ENCODE measurements around the gene LAMA2. TPM values are rescaled to one million over a fixed set of nuclear protein-coding genes. Genes with fewer than 3 reads are reported as not detected.

Gene LAMA2
- total RNA-seq, 2 experiments from 2014 or later, result 0.69 to 1.5 TPM

DNA sequence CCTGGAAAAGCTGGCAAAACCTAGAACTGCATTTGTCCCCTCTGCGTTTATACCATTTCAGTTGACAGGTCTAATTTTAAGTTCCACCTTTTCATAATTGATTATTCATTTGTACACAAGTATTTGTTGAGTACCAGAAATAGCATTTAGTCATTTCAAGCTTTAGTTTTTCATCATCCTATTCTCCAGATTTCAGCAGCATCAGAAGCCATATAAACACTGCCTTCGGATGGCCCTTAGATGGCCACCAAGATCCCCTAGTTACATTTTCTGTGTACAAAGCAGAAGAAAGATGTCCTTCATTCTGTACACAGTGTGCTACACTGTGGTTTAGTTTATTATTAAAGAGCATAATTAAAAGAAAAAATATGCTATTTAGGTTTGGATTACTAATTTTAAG, 131.4 kb downstream of the LAMA2 start:
- H3K36me3 Mint-ChIP-seq (ENCODE audit: low read depth), result no peaks in the 10 kb centered on the region
- no peak overlapping the region for H3K4me3 Mint-ChIP-seq
- ChIA-PET POLR2A (no interaction called here), CTCF (no interaction called here)
- intact Hi-C loops (cut with micrococcal nuclease), result no loop called here
- no peak for DNase-seq
- no peak for TF ChIP-seq CTCF (IDR thresholded peaks at IDR 0.05)
- peaks cover 4% of the 10 kb centered on the region for H3K27me3 Mint-ChIP-seq
- no peak for ATAC-seq
- H3K27ac Mint-ChIP-seq, result no peak overlapping the region
- H3K4me1 Mint-ChIP-seq (ENCODE audit: low read depth), result no peaks in the 10 kb centered on the region
- H3K9me3 Mint-ChIP-seq, result no peaks in the 10 kb centered on the region

DNA sequence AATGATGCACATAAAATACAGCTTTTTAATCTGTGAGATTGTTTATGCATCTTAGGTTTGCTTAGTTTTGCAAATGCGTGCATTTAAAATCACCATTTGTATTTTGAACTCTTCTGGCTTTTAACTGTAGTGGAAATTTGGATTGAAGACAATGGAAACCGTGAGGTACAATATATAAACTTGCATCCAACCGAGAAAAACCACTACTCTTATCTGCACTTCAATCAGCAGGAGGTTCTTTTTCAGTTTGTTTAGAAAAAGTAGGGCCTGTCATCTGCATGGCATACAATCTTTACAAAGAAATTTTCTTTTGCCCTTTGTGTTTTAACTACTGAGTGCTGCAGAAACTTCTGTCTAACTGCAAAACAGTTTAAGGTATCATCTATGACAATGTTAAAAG, 132.8 kb downstream of the LAMA2 start:
- intact Hi-C loops (cut with micrococcal nuclease), result no loop called here
- Mint-ChIP-seq H3K27ac (no peak overlapping the region), H3K4me3 (no peak overlapping the region), H3K27me3 (peaks cover 2% of the 10 kb centered on the region), H3K36me3 (ENCODE audit: low read depth) (no peaks in the 10 kb centered on the region), H3K4me1 (ENCODE audit: low read depth) (no peaks in the 10 kb centered on the region), H3K9me3 (no peaks in the 10 kb centered on the region)
- ATAC-seq, result no peak
- POLR2A ChIA-PET, result no interaction called here
- CTCF ChIA-PET, result no interaction called here
- no peak for DNase-seq
- TF ChIP-seq CTCF (IDR thresholded peaks at IDR 0.05), result no peak

DNA sequence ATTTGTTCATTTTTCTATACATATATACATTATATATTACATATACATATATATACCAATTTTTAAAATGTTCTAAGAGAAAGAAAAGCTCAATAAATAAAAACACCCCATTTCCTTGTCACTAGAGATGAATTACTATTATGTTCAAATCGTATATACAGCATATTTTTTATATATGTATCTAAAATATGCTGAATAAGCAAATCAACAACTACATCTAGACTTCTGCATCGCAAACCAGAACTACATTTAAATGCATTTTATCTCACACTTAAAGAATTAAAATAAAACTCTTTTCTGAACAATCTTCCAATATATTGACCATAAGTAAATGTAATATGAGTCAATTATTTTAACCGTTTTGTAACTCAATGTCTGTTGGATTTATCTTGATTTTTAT, 133.9 kb downstream of the LAMA2 start:
- Mint-ChIP-seq H3K27me3 (peaks cover 2% of the 10 kb centered on the region), H3K4me3 (no peak overlapping the region), H3K4me1 (ENCODE audit: low read depth) (no peaks in the 10 kb centered on the region), H3K9me3 (no peaks in the 10 kb centered on the region), H3K36me3 (ENCODE audit: low read depth) (no peaks in the 10 kb centered on the region), H3K27ac (no peak overlapping the region)
- DNase-seq, result no peak
- intact Hi-C loops (cut with micrococcal nuclease), result no loop called here
- CTCF ChIA-PET, result no interaction called here
- POLR2A ChIA-PET, result no interaction called here
- ATAC-seq, result no peak
- TF ChIP-seq CTCF (IDR thresholded peaks at IDR 0.05), result no peak

DNA sequence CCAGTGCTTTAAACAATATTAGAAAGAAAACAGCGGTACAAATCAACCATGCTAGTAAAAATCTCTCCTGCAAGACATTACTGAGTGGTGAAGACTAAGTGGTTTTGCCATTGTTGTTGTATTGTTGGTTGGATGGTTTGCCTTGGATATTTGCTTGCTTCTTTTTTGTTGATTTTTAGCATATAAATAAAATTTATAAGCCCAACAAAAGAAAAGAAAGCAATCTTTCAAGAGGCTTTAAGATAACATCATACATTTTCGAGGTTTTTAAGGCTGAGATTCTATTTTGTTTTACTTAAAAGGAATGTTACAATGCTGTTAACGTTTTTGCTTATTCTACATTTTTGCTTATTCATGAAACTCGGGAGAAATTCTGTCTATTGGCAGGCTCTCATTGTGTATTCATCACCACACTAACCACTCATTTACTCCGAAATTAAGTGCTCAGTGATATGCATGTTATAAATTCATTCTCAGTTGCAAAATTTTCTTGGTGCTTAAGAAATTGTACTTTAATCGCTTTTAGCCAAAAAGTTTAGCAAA, 139.1 kb downstream of the LAMA2 start:
- Mint-ChIP-seq H3K4me1 (ENCODE audit: low read depth) (no peaks in the 10 kb centered on the region), H3K27ac (no peak overlapping the region), H3K4me3 (no peak overlapping the region), H3K27me3 (peaks cover 6% of the 10 kb centered on the region), H3K9me3 (no peaks in the 10 kb centered on the region), H3K36me3 (ENCODE audit: low read depth) (no peaks in the 10 kb centered on the region)
- POLR2A ChIA-PET, result no interaction called here
- intact Hi-C loops (cut with micrococcal nuclease), result no loop called here
- TF ChIP-seq CTCF (IDR thresholded peaks at IDR 0.05), result no peak
- CTCF ChIA-PET, result no interaction called here
- ATAC-seq (no peak), DNase-seq (no peak)

GRCh38 chr6:129026601-129027000, 143.7 kb downstream of the LAMA2 start:
- Mint-ChIP-seq H3K36me3 (ENCODE audit: low read depth) (no peaks in the 10 kb centered on the region), H3K27ac (no peak overlapping the region), H3K27me3 (peaks cover 6% of the 10 kb centered on the region), H3K9me3 (no peaks in the 10 kb centered on the region), H3K4me1 (ENCODE audit: low read depth) (no peaks in the 10 kb centered on the region), H3K4me3 (no peak overlapping the region)
- intact Hi-C loops (cut with micrococcal nuclease), result no loop called here
- no peak for DNase-seq
- ChIA-PET CTCF (no interaction called here), POLR2A (no interaction called here)
- no peak for TF ChIP-seq CTCF (IDR thresholded peaks at IDR 0.05)
- ATAC-seq, result no peak

All from activated CD8-positive, alpha-beta T cell treated with anti-CD3 and anti-CD28 coated beads for 36 hours (primary cell).